Stomach (tissue), 9 donors: ENCODE data around the gene SERPINB1. TPM values are rescaled to one million over a fixed set of nuclear protein-coding genes. Genes with fewer than 3 reads are reported as not detected.
A peak's percentile ranks its signal among the peaks of the same experiment; 100 is the strongest.

Experiments used
- DNase-seq, 2 donors: peaks; one replicate each; pipeline versions ENCODE4 v3.0.0 to v3.0.0-alpha.2; 2013 to 2019
- H3K27ac ChIP-seq, 5 donors: fragments of 200-600 bp in 4 of 5; sonication (generic) in 4 of 5; one replicate each; pipeline ENCODE4 v1.5.1; 2013 to 2019; ENCODE audit warnings: mild to moderate bottlenecking in 1 of 5, moderate library complexity in 1 of 5
- H3K27me3 ChIP-seq, 3 donors: fragments of 200-600 bp; sonication (generic); one replicate each; pipeline ENCODE4 v1.5.1; 2017 to 2019; ENCODE audit warnings: mixed run types in 1 of 3
- H3K36me3 ChIP-seq, 4 donors: fragments of 200-600 bp; sonication (generic); 1 replicate in 3 of 4; 2 replicates in 1 of 4; pipeline ENCODE4 v1.5.1; 2016 to 2019
- H3K4me1 ChIP-seq, 4 donors: fragments of 200-600 bp; sonication (generic); one replicate each; pipeline ENCODE4 v1.5.1; 2016 to 2019
- H3K4me3 ChIP-seq, 4 donors: fragments of 200-600 bp; sonication (generic) in 3 of 4; one replicate each; pipeline ENCODE4 v1.5.1; 2016 to 2019; ENCODE audit warnings: mild to moderate bottlenecking in 1 of 4
- H3K9me3 ChIP-seq, 4 donors: fragments of 200-600 bp; sonication (generic); one replicate each; pipeline ENCODE4 v1.5.1; 2016 to 2019
- CTCF ChIP-seq, 7 experiments: fragments of 450-650 bp in 4 of 7; fragments of 200-600 bp in 3 of 7; sonication (generic) in 3 of 7; IDR thresholded peaks; one replicate each; pipeline ENCODE4 v1.5.1; 2016 to 2019; ENCODE audit warnings: antibody characterized with exemption in 7 of 7, control low read depth in 2 of 7, mild to moderate bottlenecking in 1 of 7
- EP300 ChIP-seq: sonication (generic); formaldehyde crosslinking; IDR thresholded peaks from one replicate; pipeline ENCODE4 v1.6.1; 2017; ENCODE audit warnings: antibody characterized with exemption
- POLR2A ChIP-seq, 4 donors: fragments of 450-650 bp; IDR thresholded peaks; one replicate each; pipeline ENCODE4 v1.6.1; 2016; ENCODE audit warnings: antibody characterized with exemption in 4 of 4, control low read depth in 2 of 4, mild to moderate bottlenecking in 1 of 4, moderate library complexity in 1 of 4
- POLR2AphosphoS5 ChIP-seq, 3 donors: sonication (generic); formaldehyde crosslinking; IDR thresholded peaks; one replicate each; pipeline ENCODE4 v1.6.1; 2016; ENCODE audit warnings: antibody characterized with exemption in 3 of 3
- WGBS, 5 donors: extraction: QIAGEN DNeasy Blood & Tissue Kit in 3 of 5; methylation state at CpG; one replicate each; pipeline versions ENCODE4 v1.1.5 to v1.1.7; 2013 to 2018; 5-methylcytosine and 5-hydroxymethylcytosine counted together
- intact Hi-C: fragments of 100-400 bp; cut with DNase I; formaldehyde crosslinking; loops from one replicate; pipeline ENCODE4 v1.15.1; 2023; ENCODE audit warnings: low total_unique reads
- polyA plus RNA-seq, 3 donors: library from polyadenylated mRNA; stranded (reverse); fragments of 200-250 nt; gene quantifications; one replicate each; pipeline ENCODE4 v1.2.3, GENCODE V29; 2013
- small RNA-seq, 4 donors: library from RNA; depleted of rRNA; stranded (forward); fragments of <200 nt; gene quantifications; one replicate each; pipeline ENCODE3, GENCODE V24; 2016
- total RNA-seq, 5 donors: library from RNA; depleted of rRNA; stranded (reverse); fragments of >200 nt; gene quantifications; one replicate each; pipeline versions ENCODE4 v1.1.0 to v1.2.3, GENCODE V29; 2014 to 2016
- donor health status: healthy with polysubstance abuse.
- donor health status: Bipolar disorder and iron deficiency.
- donor health status: healthy.

The SERPINB1 gene
- total and polyA plus RNA-seq, 8 donors, result 10.3 to 146 (median 102) TPM

- no peaks in the 10 kb centered on the region for H3K27me3 ChIP-seq
- H3K36me3 ChIP-seq, result peaks cover 12 to 91% (median 77%) of the 10 kb centered on the region in 4 donors
- DNase-seq, result peak in 1 of 2 donors; percentile 66
- intact Hi-C loops, result loop anchor here (10.0 kb wide), 1 partner anchor 161 kb away; no protein-coding TSS in a partner anchor
- peaks cover 6 to 27% (median 18%) of the 10 kb centered on the region in 4 donors for H3K4me1 ChIP-seq
- peak overlapping the region in 4 of 5 donors; percentile 34 to 62 (median 60) for H3K27ac ChIP-seq
- H3K4me3 ChIP-seq, result no peak overlapping the region
- WGBS, 5 donors, result 24 to 42% (median 32%) methylated on average over 12 to 19 of the region's 19 CpGs
- no peak for TF ChIP-seq CTCF (IDR thresholded peaks at IDR 0.05)
- TF ChIP-seq EP300, result no peak
- no peak for TF ChIP-seq POLR2AphosphoS5 (IDR thresholded peaks at IDR 0.05)
- TF ChIP-seq POLR2A (IDR thresholded peaks at IDR 0.05), result no peak
- H3K9me3 ChIP-seq, result no peaks in the 10 kb centered on the region
Measured at GRCh38 chr6:2783188-2783963, 58.3 kb downstream of the SERPINB1 start.

GRCh38 chr6:2782825-2783187, 58.9 kb downstream of the SERPINB1 start:
- peaks cover 12 to 89% (median 77%) of the 10 kb centered on the region in 4 donors for H3K36me3 ChIP-seq

GRCh38 chr6:2782356-2782708, 59.3 kb downstream of the SERPINB1 start:
- Histone ChIP-seq H3K36me3 (peaks cover 12 to 85% (median 74%) of the 10 kb centered on the region in 4 donors), H3K27me3 (no peaks in the 10 kb centered on the region), H3K4me1 (peaks cover 6 to 32% (median 23%) of the 10 kb centered on the region in 4 donors), H3K4me3 (no peak overlapping the region), H3K27ac (no peak overlapping the region), H3K9me3 (no peaks in the 10 kb centered on the region)
- intact Hi-C loops, result loop anchor here (10.0 kb wide), 1 partner anchor 162 kb away; no protein-coding TSS in a partner anchor
- no peak for DNase-seq
- TF ChIP-seq POLR2AphosphoS5 (IDR thresholded peaks at IDR 0.05) (no peak), EP300 (no peak), CTCF (IDR thresholded peaks at IDR 0.05) (no peak)
- 91 to 96% (median 91%) methylated on average over 9 of the region's 9 CpGs for WGBS, 5 donors

More at GRCh38 chr6:2782825-2783187, 58.9 kb downstream of the SERPINB1 start:
- no peak for TF ChIP-seq CTCF (IDR thresholded peaks at IDR 0.05)
- no peak for TF ChIP-seq POLR2A (IDR thresholded peaks at IDR 0.05)
- no peak for TF ChIP-seq EP300
- TF ChIP-seq POLR2AphosphoS5 (IDR thresholded peaks at IDR 0.05), result no peak
- intact Hi-C loops, result loop anchor here (10.0 kb wide), 1 partner anchor 162 kb away; no protein-coding TSS in a partner anchor
- no peak for DNase-seq
- Histone ChIP-seq H3K9me3 (no peaks in the 10 kb centered on the region), H3K4me3 (no peak overlapping the region), H3K27ac (peak overlapping the region in 4 of 5 donors; percentile 34 to 62 (median 60)), H3K27me3 (no peaks in the 10 kb centered on the region), H3K4me1 (peaks cover 6 to 27% (median 21%) of the 10 kb centered on the region in 4 donors)
- 71 to 86% (median 80%) methylated on average over 6 to 10 of the region's 10 CpGs for WGBS, 5 donors

Small RNA genes lying within 50 kb of the gene (small RNA-seq; reads per million reads assigned to genes)
- gene MIR4645, result 0.20 to 1.1 (median 0.33) reads per million in 4 donors

Other genes with a start within 250 kb of the SERPINB1 start
- 1 to 10 TPM in 1 of 5 donors, under 1 TPM in 1, not detected in 3; 0.87 to 1.3 TPM for gene MYLK4, start 90.9 kb downstream of the SERPINB1 start, total RNA-seq
- gene MYLK4, start 90.9 kb downstream of the SERPINB1 start, polyA plus RNA-seq, result under 1 TPM; 0.12 to 0.43 (median 0.15) TPM
- gene WRNIP1, start 76.5 kb downstream of the SERPINB1 start, total RNA-seq, result 100 to 1,000 TPM in 1 of 5 donors, 10 to 100 TPM in 4; 29.7 to 196 (median 39.7) TPM
- 10 to 100 TPM; 32.2 to 51.4 (median 37.3) TPM for gene WRNIP1, start 76.5 kb downstream of the SERPINB1 start, polyA plus RNA-seq
- gene SERPINB9, start 61.4 kb upstream of the SERPINB1 start, total RNA-seq, result 1 to 10 TPM in 3 of 5 donors, under 1 TPM in 1, not detected in 1; 0.58 to 9.4 (median 2.8) TPM
- 1 to 10 TPM; 2.0 to 3.5 (median 2.1) TPM for gene SERPINB9, start 61.4 kb upstream of the SERPINB1 start, polyA plus RNA-seq
- 100 to 1,000 TPM in 4 of 5 donors, 10 to 100 TPM in 1; 79.1 to 208 (median 160) TPM for gene SERPINB6, start 129.7 kb upstream of the SERPINB1 start, total RNA-seq
- gene SERPINB6, start 129.7 kb upstream of the SERPINB1 start, polyA plus RNA-seq, result 100 to 1,000 TPM in 2 of 3 donors, 10 to 100 TPM in 1; 93.1 to 281 (median 144) TPM
- gene NQO2, start 158.0 kb upstream of the SERPINB1 start, total RNA-seq, result 10 to 100 TPM in 1 of 5 donors, 1 to 10 TPM in 2, under 1 TPM in 1, not detected in 1; 0.87 to 35.5 (median 5.5) TPM
- gene NQO2, start 158.0 kb upstream of the SERPINB1 start, polyA plus RNA-seq, result 10 to 100 TPM; 28.3 to 43.1 (median 41.9) TPM
- gene RIPK1, start 226.6 kb upstream of the SERPINB1 start, total RNA-seq, result 10 to 100 TPM in 4 of 5 donors, 1 to 10 TPM in 1; 4.9 to 25.5 (median 19.4) TPM
- 10 to 100 TPM; 11.4 to 18.8 (median 13.0) TPM for gene RIPK1, start 226.6 kb upstream of the SERPINB1 start, polyA plus RNA-seq